Mesothelial cell of epicardium (in vitro differentiated cells): Measurements from ENCODE around the gene RLBP1. TPM values are rescaled to one million over a fixed set of nuclear protein-coding genes. Genes with fewer than 3 reads are reported as not detected.
A peak's percentile ranks its signal among the peaks of the same experiment; 100 is the strongest.
"Not testable (repeated sequence)": the region's sequence is repeated elsewhere in the genome, so short reads cannot be mapped to it uniquely, and the experiment has no call there.

Source experiments
- DNase-seq, 2 experiments: peaks; one replicate each; pipeline ENCODE4 v3.0.0; 2021; ENCODE audit warnings: low spot score in 2 of 2; ENCODE audit not compliant: unreplicated experiment in 2 of 2
- H3K27ac Mint-ChIP-seq: 2 replicates; pipeline ENCODE4 v1.8.0; 2021; ENCODE audit warnings: mixed read lengths
- H3K27me3 Mint-ChIP-seq: 2 replicates; pipeline ENCODE4 v1.8.0; 2021; ENCODE audit warnings: low read depth, mixed read lengths
- H3K36me3 Mint-ChIP-seq: 2 replicates; pipeline ENCODE4 v1.8.0; 2021; ENCODE audit warnings: mixed read lengths
- H3K4me1 Mint-ChIP-seq: 2 replicates; pipeline ENCODE4 v1.8.0; 2021; ENCODE audit warnings: mixed read lengths
- H3K4me3 Mint-ChIP-seq: 2 replicates; pipeline ENCODE4 v1.8.0; 2021; ENCODE audit warnings: mild to moderate bottlenecking, moderate library complexity, mixed read lengths
- H3K9me3 Mint-ChIP-seq: 2 replicates; pipeline ENCODE4 v1.8.0; 2021; ENCODE audit warnings: mixed read lengths
- total RNA-seq: library from RNA; stranded (reverse); gene quantifications from 3 replicates; pipeline ENCODE4 v1.2.1, GENCODE V29; 2021
- TF ChIP-seq, protein P1 (sequence below): fragments of 200-600 bp; sonication (generic); IDR thresholded peaks from one replicate; pipeline ENCODE4 v1.5.0; 2021; ENCODE audit warnings: antibody characterized with exemption; ENCODE audit not compliant: unreplicated experiment

RLBP1 gene
- not detected in 3 replicates for total RNA-seq

- Mint-ChIP-seq H3K4me3 (no peak within 1 kb of the TSS), H3K36me3 (no peaks in the 10 kb centered on the region), H3K27ac (no peak within 1 kb of the TSS), H3K4me1 (no peaks in the 10 kb centered on the region), H3K9me3 (no peaks in the 10 kb centered on the region), H3K27me3 (peaks cover 18% of the 10 kb centered on the region)
- TF ChIP-seq, protein P1, sequence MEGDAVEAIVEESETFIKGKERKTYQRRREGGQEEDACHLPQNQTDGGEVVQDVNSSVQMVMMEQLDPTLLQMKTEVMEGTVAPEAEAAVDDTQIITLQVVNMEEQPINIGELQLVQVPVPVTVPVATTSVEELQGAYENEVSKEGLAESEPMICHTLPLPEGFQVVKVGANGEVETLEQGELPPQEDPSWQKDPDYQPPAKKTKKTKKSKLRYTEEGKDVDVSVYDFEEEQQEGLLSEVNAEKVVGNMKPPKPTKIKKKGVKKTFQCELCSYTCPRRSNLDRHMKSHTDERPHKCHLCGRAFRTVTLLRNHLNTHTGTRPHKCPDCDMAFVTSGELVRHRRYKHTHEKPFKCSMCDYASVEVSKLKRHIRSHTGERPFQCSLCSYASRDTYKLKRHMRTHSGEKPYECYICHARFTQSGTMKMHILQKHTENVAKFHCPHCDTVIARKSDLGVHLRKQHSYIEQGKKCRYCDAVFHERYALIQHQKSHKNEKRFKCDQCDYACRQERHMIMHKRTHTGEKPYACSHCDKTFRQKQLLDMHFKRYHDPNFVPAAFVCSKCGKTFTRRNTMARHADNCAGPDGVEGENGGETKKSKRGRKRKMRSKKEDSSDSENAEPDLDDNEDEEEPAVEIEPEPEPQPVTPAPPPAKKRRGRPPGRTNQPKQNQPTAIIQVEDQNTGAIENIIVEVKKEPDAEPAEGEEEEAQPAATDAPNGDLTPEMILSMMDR: no peak
- no peak for DNase-seq
These were observed at the start of gene RLBP1 for GRCh38 chr15:89221543-89221942. TSS of gene RLBP1 (minus strand) at chr15:89221579. CDS start at chr15:89218975, 2,604 bp downstream.

DNA sequence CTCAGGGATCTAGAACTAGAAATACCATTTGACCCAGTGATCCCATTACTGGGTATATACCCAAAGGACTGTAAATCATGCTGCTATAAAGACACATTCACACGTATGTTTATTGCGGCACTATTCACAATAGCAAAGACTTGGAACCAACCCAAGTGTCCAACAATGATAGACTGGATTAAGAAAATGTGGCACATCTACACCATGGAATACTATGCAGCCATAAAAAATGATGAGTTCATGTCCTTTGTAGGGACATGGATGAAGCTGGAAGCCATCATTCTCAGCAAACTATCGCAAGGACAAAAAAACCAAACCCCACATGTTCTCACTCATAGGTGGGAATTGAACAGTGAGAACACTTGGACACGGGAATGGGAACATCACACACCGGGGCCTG lies 28.8 kb upstream of the RLBP1 start:
- not testable (repeated sequence) for H3K27ac Mint-ChIP-seq, H3K27me3 Mint-ChIP-seq, DNase-seq, H3K4me1 Mint-ChIP-seq, H3K9me3 Mint-ChIP-seq, H3K4me3 Mint-ChIP-seq
- H3K36me3 Mint-ChIP-seq: peaks cover 21% of the 10 kb centered on the region

GRCh38 chr15:89248584-89248983 lies 27.2 kb upstream of the RLBP1 start:
- no peaks in the 10 kb centered on the region for H3K27me3 Mint-ChIP-seq
- H3K27ac Mint-ChIP-seq: no peak overlapping the region
- peaks cover 19% of the 10 kb centered on the region for H3K36me3 Mint-ChIP-seq
- H3K4me1 Mint-ChIP-seq: peaks cover 13% of the 10 kb centered on the region
- H3K9me3 Mint-ChIP-seq: peaks cover 7% of the 10 kb centered on the region
- DNase-seq: no peak
- no peak overlapping the region for H3K4me3 Mint-ChIP-seq
- TF ChIP-seq, protein P1: no peak

DNA sequence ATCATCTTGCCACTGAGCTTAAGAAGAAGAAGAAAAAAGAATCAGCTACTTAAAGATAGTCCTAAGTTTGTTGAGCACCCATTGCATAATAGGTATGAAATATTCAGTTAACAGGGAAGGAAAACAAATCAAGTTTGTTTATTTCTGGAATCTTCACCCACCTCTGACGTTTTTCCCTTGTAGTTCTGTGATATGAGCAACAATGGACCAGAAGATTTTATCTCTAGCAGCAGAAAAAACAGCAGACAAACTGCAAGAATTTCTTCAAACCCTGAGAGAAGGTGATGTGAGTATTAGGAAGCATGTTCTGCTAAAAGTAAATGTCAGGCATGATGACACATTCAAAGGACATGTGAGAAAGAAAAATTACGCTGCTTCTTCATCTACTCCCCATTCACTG lies 26.1 kb upstream of the RLBP1 start:
- H3K9me3 Mint-ChIP-seq: peaks cover 7% of the 10 kb centered on the region
- H3K4me3 Mint-ChIP-seq: no peak overlapping the region
- no peaks in the 10 kb centered on the region for H3K27me3 Mint-ChIP-seq
- no peak for DNase-seq
- no peak overlapping the region for H3K27ac Mint-ChIP-seq
- peaks cover 19% of the 10 kb centered on the region for H3K36me3 Mint-ChIP-seq
- H3K4me1 Mint-ChIP-seq: peaks cover 19% of the 10 kb centered on the region
- TF ChIP-seq, protein P1: no peak

GRCh38 chr15:89244574-89244903 lies 23.2 kb upstream of the RLBP1 start:
- no peak for DNase-seq
- Mint-ChIP-seq H3K36me3 (peaks cover 7% of the 10 kb centered on the region), H3K27ac (peak overlapping the region; percentile 84)

DNA sequence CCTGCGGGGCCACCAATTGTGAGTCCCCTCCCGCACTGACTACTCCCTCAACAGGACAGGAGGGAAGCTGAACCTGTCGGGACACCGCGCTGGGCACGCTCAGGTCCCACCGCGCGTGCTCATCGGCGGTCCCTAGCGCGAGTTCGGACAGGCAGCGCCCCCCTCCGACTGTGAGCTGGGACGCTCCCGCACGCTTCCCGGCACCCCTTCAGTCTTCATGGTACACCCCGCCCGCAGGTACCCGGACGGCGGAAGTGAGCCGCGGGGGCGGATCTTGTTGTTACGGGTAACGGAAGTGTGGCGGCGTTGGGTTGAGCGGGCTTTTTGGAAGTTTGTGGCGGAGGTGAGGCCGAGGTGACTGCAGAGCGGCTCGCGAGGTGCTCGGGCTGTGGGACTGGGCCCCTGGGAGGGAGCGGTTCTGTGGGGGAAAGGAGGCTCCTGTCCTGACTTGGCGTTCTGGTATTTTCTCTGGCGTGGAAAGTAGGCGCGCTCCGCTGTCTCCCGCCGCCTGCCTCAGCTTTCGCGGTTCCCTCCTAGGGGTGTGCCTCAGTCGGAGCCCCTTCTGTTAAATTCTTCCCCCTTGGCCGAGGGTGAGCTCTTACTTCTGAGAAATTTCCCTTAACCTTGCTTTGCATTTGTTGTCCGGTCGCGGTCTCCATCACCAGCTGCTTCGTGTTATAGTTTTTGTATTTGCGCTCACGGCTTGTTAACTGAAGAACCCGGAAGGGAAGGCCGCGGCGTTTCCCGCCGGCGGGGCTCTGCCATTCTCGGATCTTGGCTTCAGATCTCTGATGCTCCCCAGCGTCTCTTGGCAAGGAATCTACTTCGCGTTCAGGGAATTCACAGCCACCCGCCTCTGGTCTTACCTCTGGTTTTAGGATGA lies 22.6 kb upstream of the RLBP1 start, which contains the start of gene FANCI:
FANCI (plus strand) TSS at position 289 of the 883 bp plus-strand sequence. CDS start 3,669 bp downstream, outside the sequence.
- Mint-ChIP-seq H3K4me1 (peaks cover 19% of the 10 kb centered on the region), H3K27ac (peak within 1 kb of the TSS; percentile 84), H3K36me3 (peaks cover 3% of the 10 kb centered on the region), H3K27me3 (peaks cover 4% of the 10 kb centered on the region), H3K9me3 (peaks cover 6% of the 10 kb centered on the region), H3K4me3 (peak within 1 kb of the TSS; percentile 98)
- TF ChIP-seq, protein P1: no peak
- DNase-seq: peak; percentile 83 to 94

More at GRCh38 chr15:89244574-89244903, 23.2 kb upstream of the RLBP1 start:
- peaks cover 2% of the 10 kb centered on the region for H3K27me3 Mint-ChIP-seq
- peaks cover 19% of the 10 kb centered on the region for H3K4me1 Mint-ChIP-seq
- peak overlapping the region; percentile 98 for H3K4me3 Mint-ChIP-seq
- peaks cover 5% of the 10 kb centered on the region for H3K9me3 Mint-ChIP-seq
- TF ChIP-seq, protein P1: no peak
